Measurements from ENCODE around the gene TOMM70. TPM values are rescaled to one million over a fixed set of nuclear protein-coding genes. Genes with fewer than 3 reads are reported as not detected.

TOMM70 gene
- total RNA-seq, 4 donors from 2014 or later: 51.9 to 58.0 (median 53.5) TPM

DNA sequence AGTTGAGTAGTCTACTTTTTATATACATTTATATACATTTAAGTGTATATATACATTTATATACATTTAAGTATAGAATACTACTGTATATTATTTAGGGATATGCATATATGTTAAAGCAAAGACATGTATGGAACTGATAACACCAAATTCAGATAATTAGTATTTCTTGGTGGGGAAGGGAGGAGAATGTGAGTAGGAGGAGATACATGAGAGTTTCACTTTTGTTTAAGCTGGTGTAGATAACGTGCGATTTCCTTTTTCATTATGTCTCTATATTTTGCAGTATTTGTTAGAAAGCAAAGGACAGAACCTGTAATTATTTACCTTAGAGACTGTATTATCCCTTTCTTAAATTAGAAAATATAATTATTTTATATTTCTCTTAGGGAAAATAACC lies 83.0 kb downstream of the TOMM70 start:
- H3K9me3 ChIP-seq: no peaks in the 10 kb centered on the region
- no peaks in the 10 kb centered on the region for H3K27me3 ChIP-seq
- intact Hi-C loops (cut with DNase I): loop anchor here (10.0 kb wide), 1 partner anchor 277 kb away; no protein-coding TSS in a partner anchor
- no peak overlapping the region for H3K27ac ChIP-seq
- DNase-seq: no peak
- H3K4me1 ChIP-seq: no peaks in the 10 kb centered on the region
- TF ChIP-seq, protein P1, sequence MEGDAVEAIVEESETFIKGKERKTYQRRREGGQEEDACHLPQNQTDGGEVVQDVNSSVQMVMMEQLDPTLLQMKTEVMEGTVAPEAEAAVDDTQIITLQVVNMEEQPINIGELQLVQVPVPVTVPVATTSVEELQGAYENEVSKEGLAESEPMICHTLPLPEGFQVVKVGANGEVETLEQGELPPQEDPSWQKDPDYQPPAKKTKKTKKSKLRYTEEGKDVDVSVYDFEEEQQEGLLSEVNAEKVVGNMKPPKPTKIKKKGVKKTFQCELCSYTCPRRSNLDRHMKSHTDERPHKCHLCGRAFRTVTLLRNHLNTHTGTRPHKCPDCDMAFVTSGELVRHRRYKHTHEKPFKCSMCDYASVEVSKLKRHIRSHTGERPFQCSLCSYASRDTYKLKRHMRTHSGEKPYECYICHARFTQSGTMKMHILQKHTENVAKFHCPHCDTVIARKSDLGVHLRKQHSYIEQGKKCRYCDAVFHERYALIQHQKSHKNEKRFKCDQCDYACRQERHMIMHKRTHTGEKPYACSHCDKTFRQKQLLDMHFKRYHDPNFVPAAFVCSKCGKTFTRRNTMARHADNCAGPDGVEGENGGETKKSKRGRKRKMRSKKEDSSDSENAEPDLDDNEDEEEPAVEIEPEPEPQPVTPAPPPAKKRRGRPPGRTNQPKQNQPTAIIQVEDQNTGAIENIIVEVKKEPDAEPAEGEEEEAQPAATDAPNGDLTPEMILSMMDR (IDR thresholded peaks at IDR 0.05): no peak
- no peak for TF ChIP-seq POLR2A (IDR thresholded peaks at IDR 0.05)
- H3K36me3 ChIP-seq: peaks cover 10 to 12% of the 10 kb centered on the region in 2 donors
- no peak overlapping the region for H3K4me3 ChIP-seq (replicated peaks in 1 of 3)
- 78 to 88% methylated on average over 2 of the region's 2 CpGs for WGBS, 2 donors

- WGBS, 2 donors: 43 to 46% methylated on average over 8 of the region's 8 CpGs
- H3K36me3 ChIP-seq: peaks cover 10 to 12% of the 10 kb centered on the region in 2 donors
Measured at GRCh38 chr3:100316641-100317069, 84.2 kb downstream of the TOMM70 start.

More at GRCh38 chr3:100316641-100317069, 84.2 kb downstream of the TOMM70 start:
- DNase-seq: peak; percentile 17 to 25
- Histone ChIP-seq H3K27me3 (no peaks in the 10 kb centered on the region), H3K4me3 (replicated peaks in 1 of 3) (no peak overlapping the region), H3K9me3 (no peaks in the 10 kb centered on the region), H3K27ac (no peak overlapping the region), H3K4me1 (no peaks in the 10 kb centered on the region)
- intact Hi-C loops (cut with DNase I): loop anchor here (10.0 kb wide), 1 partner anchor 278 kb away; no protein-coding TSS in a partner anchor
- TF ChIP-seq POLR2A (IDR thresholded peaks at IDR 0.05): no peak
- TF ChIP-seq, protein P1 (IDR thresholded peaks at IDR 0.05): peak; percentile 22 to 77 (median 60)

Other genes starting within 250 kb of the TOMM70 start
- 100 to 1,000 TPM in 1 of 4 donors, 10 to 100 TPM in 3; 35.9 to 104 (median 63.7) TPM for gene TBC1D23, start 140.1 kb downstream of the TOMM70 start, total RNA-seq
- 10 to 100 TPM; 38.3 to 59.3 (median 48.8) TPM for gene NIT2, start 66.3 kb downstream of the TOMM70 start, total RNA-seq
- 10 to 100 TPM in 2 of 4 donors, 1 to 10 TPM in 2; 8.2 to 15.8 (median 9.9) TPM for gene LNP1, start 450 bp upstream of the TOMM70 start, total RNA-seq
- 10 to 100 TPM; 11.7 to 22.2 (median 14.8) TPM for gene TMEM45A, start 91.5 kb upstream of the TOMM70 start, total RNA-seq
- not detected for gene ADGRG7, start 208.5 kb upstream of the TOMM70 start, total RNA-seq

All from thyroid gland (tissue), 4 donors.